Cerebellar nuclear complex (tissue), 1 donor: ENCODE measurements around the gene HDAC11.
"Not testable (repeated sequence)": the region's sequence is repeated elsewhere in the genome, so short reads cannot be mapped to it uniquely, and the experiment has no call there.

Source experiments
- DNase-seq, 2 experiments: peaks; one replicate each; lab custom pipeline; 2025; lab: John Stamatoyannopoulos, UW

The HDAC11 gene

GRCh38 chr3:13470894-13471574, 9.1 kb upstream of the HDAC11 start:
- no peak for DNase-seq

- no peak for DNase-seq
Measured at GRCh38 chr3:13472286-13472685, 7.8 kb upstream of the HDAC11 start.

GRCh38 chr3:13473020-13473419, 7.1 kb upstream of the HDAC11 start:
- no peak for DNase-seq

- DNase-seq = no peak
Measured at GRCh38 chr3:13474021-13474420, 6.1 kb upstream of the HDAC11 start.

GRCh38 chr3:13474776-13475303, 5.3 kb upstream of the HDAC11 start:
- DNase-seq = no peak

GRCh38 chr3:13475871-13476590, 4.1 kb upstream of the HDAC11 start:
- no peak for DNase-seq

GRCh38 chr3:13477943-13478342, 2.2 kb upstream of the HDAC11 start:
- DNase-seq = no peak

- peak in 1 of 2 experiments; percentile 66 for DNase-seq
Measured at GRCh38 chr3:13479332-13479581, 849 bp upstream of the HDAC11 start.

GRCh38 chr3:13480340-13481318, 523 bp downstream of the HDAC11 start:
- DNase-seq = no peak

- no peak for DNase-seq
Measured at GRCh38 chr3:13482106-13482690, 2.1 kb downstream of the HDAC11 start.

- DNase-seq = no peak
Measured at GRCh38 chr3:13483286-13483685, 3.2 kb downstream of the HDAC11 start.

GRCh38 chr3:13483988-13484695, 4.0 kb downstream of the HDAC11 start:
- no peak for DNase-seq

- DNase-seq = peak; percentile 34 to 57
Measured at GRCh38 chr3:13484851-13485590, 4.9 kb downstream of the HDAC11 start.

- DNase-seq = not testable (repeated sequence)
Measured at GRCh38 chr3:13485630-13486562, 5.8 kb downstream of the HDAC11 start.

- DNase-seq = no peak
Measured at GRCh38 chr3:13487403-13487802, 7.3 kb downstream of the HDAC11 start.

GRCh38 chr3:13491206-13491974, 11.3 kb downstream of the HDAC11 start:
- DNase-seq = no peak

GRCh38 chr3:13492048-13492447, 11.9 kb downstream of the HDAC11 start:
- DNase-seq = no peak

GRCh38 chr3:13492976-13493866, 13.1 kb downstream of the HDAC11 start:
- DNase-seq = no peak
